Measurements from ENCODE around the gene TXLNG.

Gene TXLNG

GRCh38 chrX:16874458-16875095 is 88.3 kb downstream of the TXLNG start:
- no peak for DNase-seq

- no peak for DNase-seq
Measured at GRCh38 chrX:16876696-16877095, 90.4 kb downstream of the TXLNG start.

GRCh38 chrX:16882169-16882568 is 95.9 kb downstream of the TXLNG start:
- DNase-seq: peak; percentile 43

- peak; percentile 76 for DNase-seq
Measured at GRCh38 chrX:16882702-16883486, 96.6 kb downstream of the TXLNG start.

GRCh38 chrX:16883487-16883804 is 97.2 kb downstream of the TXLNG start:
- no peak for DNase-seq

- DNase-seq: no peak
Measured at GRCh38 chrX:16885628-16886027, 99.4 kb downstream of the TXLNG start.

- DNase-seq: peak; percentile 78
Measured at GRCh38 chrX:16892504-16893362, 106.5 kb downstream of the TXLNG start.

Data from NCI-H146 (cell line).